ENCODE measurements around the gene XIRP1. TPM values are rescaled to one million over a fixed set of nuclear protein-coding genes. Genes with fewer than 3 reads are reported as not detected.

XIRP1 gene
- not detected in 2 replicates for total RNA-seq

GRCh38 chr3:39192490-39193092 is at the start of gene XIRP1:
XIRP1 (minus strand) TSS chr3:39192595; CDS start chr3:39189445, 3,150 bp downstream.

Small RNA genes lying within 50 kb of the gene (small RNA-seq; reads per million reads assigned to genes)
- gene RF00017: not detected

Other genes starting within 250 kb of the XIRP1 start
- under 0.01 and 0.11 TPM in 2 replicates for gene SCN11A, start 140.7 kb downstream of the XIRP1 start, total RNA-seq
- 30.6 and 37.2 TPM in 2 replicates for gene WDR48, start 140.6 kb downstream of the XIRP1 start, total RNA-seq
- 69.5 and 81.9 TPM in 2 replicates for gene GORASP1, start 85.0 kb downstream of the XIRP1 start, total RNA-seq
- 7.5 and 13.3 TPM in 2 replicates for gene TTC21A, start 84.9 kb downstream of the XIRP1 start, total RNA-seq
- gene CSRNP1, start 39.0 kb downstream of the XIRP1 start, total RNA-seq: 40.4 and 76.3 TPM in 2 replicates
- under 0.01 TPM in 1 of 2 replicates, not detected in the other for gene CX3CR1, start 87.4 kb upstream of the XIRP1 start, total RNA-seq
- not detected in 2 replicates for gene CCR8, start 137.1 kb upstream of the XIRP1 start, total RNA-seq
- gene SLC25A38, start 190.8 kb upstream of the XIRP1 start, total RNA-seq: 32.9 and 39.3 TPM in 2 replicates
- 1,157 and 1,633 TPM in 2 replicates for gene RPSA, start 214.1 kb upstream of the XIRP1 start, total RNA-seq

All from placental epithelial cell (primary cell).